ENCODE measurements around the gene ENPEP.
"Not testable (repeated sequence)": the region's sequence is repeated elsewhere in the genome, so short reads cannot be mapped to it uniquely, and the experiment has no call there.

Gene ENPEP

DNA sequence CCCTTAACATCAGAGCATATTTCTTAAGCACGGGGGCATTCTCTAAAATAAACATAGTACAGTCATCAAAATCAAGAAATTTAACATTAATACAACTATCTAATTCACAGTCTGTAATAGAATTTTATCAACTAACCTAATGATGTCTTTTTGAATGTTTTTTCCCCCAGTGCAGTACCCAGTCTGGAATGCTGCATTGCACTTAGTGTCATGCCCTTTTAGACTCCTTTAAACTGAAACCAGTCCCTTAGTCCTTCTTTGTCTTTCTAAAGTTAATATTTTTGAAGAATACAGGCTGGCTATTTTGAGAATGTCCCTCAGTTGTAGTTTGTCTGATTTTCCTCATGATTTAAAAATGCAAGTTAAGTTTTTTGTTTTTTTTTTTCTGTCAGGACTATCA lies 9.5 kb downstream of the ENPEP start:
- DNase-seq (ENCODE audit: low read depth), result no peak

DNA sequence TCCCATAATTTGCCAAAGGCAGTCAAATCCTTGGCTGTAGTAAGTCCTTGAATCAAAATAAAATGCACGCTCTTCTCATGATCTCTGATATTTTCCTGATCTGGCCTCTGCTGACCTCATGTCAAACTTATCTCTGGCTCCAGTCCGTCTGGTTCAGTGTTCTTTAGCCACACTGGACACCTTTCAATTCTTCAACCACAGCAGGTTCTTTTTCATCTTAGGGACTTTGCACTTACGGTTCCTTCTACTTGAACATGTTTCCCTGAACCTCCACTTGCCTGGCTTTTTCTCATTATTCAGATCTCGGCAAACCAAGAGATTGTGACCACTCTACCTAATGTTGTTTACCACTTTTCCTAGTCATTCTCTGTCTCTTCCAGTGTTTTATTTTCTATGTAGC lies 10.3 kb downstream of the ENPEP start:
- DNase-seq (ENCODE audit: low read depth), result no peak

DNA sequence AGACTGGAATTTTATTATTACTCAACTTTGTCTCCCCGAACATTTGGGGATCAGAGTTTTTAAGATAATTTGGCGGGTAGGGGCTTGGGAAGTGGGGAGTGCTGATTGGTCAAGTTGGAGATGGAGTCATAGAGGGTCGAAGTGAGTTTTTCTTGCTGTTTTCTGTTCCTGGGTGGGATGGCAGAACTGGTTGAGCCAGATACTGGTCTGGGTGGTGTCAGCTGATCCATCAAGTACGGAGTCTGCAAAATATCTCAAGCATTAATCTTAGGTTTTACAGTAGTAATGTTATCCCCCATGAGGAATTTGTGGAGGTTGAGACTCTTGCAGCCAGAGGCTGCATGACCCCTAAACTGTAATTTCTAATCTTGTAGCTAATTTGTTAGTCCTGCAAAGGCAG lies 10.9 kb downstream of the ENPEP start:
- not testable (repeated sequence) for DNase-seq (ENCODE audit: low read depth)

DNA sequence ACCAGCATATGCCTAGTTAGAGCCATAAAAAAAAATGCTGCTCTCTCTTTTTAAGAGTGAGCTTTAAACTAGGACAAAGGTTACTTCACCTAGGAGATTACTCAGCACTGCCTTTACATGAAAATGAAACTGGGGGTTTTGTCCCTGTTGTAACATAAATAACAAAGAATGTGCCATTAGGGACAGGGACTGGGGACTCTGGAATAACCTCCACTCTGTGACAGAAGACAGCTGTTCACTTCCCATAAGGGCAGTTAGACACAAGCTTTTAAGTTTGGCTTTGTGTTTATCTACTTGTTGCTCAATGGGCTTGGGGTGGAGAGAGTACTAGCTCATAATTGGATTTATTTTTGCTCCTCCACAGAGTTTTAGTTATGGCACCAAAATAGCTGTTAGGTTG lies 11.9 kb downstream of the ENPEP start:
- no peak for DNase-seq (ENCODE audit: low read depth)

DNA sequence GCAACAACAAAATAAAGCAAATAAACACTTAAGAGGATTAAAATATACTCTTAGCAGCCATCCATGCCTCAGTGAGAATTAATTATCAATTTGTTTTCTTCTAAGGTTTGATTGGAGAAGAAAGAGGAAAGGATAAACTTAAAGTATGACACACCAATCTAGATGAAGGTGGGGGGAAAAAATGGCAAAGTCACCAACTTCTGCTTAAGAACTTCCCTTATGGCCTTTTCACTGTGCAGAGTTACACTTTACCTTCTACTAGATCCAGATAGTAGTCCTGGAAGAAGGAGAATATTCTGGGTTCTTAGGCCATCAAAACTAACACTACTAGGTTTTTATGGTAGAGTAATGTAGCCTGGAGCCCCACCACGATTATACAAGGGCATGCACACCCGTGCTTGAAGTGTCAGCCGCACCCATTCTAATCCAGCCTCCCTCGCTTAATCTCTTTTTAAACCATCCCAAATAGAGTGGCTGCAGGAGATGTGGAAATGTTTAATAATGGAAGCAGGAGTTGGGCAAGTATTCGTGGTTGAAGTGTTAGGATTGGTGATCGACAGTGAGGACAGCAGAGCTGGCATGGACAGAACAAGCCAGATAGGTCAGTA lies 14.1 kb downstream of the ENPEP start:
- no peak for DNase-seq (ENCODE audit: low read depth)

DNA sequence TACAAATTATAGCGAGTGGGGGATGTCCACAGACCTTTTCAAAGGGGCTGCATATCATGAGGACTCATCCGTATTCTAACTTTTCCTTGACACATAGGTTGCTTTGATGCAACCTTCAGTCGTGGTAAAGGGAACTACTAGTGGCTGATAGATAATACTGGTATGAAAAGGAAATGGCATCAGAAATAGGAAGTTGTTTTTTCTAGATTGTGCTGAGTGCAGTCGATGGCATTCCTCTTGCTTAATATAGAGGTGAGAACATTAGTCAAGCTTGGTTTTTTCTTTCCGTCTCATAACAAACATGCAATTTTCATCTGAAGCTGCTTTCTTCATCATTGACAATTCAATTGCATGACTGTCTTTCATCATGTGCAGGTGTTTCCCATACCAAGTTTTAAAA lies 16.6 kb downstream of the ENPEP start:
- no peak for DNase-seq (ENCODE audit: low read depth)

DNA sequence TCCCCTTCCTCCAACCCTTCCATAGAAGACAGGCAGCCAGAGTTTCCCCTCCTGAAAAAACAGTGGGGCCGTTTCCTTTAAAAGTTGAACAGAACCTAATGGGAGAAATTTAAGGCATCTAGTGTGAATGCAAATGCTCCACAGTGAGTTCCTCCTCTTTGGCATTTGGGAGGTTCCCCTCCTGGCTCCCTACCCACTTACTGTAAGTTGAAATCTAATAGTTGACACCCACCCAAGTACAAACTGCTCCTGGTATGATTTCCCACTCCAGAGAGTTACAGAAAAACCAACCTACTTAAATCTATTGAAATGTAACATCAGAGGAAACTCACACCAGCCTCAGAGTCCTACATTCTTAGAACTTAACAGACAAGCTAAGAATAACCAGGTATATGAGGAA lies 17.6 kb downstream of the ENPEP start:
- DNase-seq (ENCODE audit: low read depth), result no peak

DNA sequence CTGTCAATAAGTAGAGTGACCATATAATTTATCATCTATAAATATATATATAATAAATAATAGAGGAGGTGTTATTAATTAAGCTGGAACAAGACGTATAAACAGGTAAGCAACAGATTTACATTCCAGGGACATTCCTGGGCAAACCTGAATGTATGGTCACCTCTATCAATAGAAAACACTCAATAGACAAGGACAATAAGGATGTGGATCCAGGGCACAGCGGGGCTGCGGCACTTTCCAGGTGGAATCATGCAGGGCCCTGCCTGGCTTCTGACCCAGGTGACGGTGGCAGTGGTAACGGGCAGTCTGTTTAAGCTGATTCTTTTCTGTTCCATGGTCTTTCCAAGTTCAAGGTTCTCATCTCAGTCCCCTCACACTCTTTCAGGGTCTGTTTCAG lies 22.5 kb downstream of the ENPEP start:
- no peak for DNase-seq (ENCODE audit: low read depth)

DNA sequence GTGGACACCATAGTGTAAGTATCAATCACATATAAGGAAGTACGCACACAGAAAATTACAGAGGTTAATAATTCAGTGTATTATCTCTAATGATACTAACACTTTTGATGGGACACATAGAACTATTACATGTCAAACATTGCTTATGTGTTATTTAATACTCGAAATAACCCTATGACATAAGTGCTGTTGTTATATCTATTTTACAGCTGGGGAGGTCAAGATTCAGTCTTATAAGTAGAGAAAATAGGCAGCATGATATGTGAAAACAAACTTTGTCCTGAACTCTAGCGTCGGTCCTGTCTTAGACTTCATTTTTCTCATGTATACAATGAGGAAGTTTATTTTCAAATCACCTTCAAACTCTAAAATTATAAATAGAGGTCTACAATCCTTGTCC lies 23.2 kb downstream of the ENPEP start:
- DNase-seq (ENCODE audit: low read depth), result no peak

DNA sequence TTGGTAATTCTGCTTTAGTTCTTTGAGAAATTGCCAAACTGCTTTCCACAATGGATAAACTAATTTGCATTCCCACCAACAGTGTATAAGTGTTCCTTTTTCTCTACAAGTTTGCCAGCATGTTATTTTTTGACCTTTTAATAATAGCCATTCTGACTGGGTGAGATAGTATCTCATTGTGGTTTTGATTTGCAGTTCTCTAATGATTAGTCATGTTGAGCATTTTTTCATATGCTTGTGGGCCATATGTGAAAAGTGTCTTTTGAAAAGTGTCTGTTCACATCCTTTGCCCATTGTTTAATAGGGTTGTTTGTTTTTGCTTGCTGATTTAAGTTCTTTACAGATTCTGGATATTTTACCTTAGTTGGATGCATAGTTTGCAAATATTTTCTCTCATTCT lies 25.9 kb downstream of the ENPEP start:
- no peak for DNase-seq (ENCODE audit: low read depth)

DNA sequence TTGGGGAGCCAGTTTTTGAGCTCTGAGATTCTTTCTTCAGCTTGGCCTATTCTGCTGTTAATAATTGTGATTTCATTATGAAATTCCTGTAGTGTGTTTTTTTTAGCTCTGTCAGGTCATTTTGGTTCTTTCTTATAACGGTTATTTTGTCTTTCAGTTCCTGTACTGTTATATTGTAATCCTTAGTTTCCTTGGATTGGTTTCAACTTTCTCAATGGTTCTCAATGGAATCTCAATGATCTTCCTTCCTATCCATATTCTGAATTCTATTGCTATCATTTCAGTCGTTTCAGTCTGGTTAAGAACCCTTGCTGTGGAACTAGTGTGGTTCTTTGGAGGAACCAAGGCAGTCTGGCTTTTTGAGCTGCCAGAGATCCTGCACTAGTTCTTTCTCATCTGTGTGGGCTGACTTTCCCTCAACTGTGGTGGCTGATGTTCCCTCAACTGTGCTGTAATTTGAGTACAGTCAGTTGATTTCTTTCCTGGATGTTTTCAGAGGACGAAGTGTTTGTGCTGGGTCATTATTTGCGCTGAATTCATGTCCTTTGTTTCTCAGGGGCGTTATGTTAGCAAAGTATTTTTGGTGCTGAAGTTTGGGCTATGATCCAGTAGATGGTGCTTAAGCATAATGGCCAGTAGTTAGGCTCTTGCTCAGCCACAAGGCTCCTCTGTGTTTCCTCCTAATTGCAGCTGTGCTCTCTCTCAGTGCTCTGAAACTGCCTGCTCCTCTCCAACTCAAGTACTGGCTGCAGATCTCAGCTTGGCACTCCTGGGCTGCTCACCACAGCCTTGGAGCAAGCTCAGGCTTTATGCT lies 27.5 kb downstream of the ENPEP start:
- no peak for DNase-seq (ENCODE audit: low read depth)

DNA sequence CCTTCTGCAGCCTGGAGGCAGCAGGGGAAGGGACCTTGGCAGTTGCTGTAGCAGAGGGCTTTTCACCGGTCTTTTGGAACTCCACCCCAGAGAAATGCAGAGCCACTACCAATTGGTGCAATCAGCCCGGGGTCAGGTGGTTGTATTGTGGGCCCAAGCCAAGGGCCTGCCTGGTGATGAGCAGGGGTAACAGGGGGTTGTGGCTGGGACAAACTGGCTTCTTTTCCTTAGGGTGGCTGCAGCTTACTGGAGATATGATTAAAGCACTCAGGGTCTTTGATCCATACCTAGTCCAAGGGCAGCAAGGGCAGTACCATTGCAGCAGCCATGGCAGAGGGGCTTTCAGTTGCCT lies 28.1 kb downstream of the ENPEP start:
- DNase-seq (ENCODE audit: low read depth), result no peak

DNA sequence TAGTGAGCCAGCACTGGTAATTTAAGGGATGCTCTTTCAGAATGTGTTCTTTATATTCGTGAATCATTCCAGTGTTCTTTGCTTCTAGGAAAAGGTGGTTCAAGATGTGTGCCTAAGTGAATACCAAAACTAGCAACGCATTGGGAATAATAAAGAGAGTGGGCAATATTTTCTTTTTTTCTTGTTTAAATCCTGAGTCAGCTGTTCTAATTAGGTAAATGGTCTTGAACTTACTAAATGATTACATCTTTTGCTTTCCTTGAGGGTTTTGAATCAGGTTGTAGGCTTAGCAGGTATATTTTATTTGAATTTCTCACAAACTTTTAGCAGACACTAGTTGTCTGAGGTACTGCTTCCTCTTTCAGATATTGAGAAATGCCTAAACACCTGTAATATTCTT lies 29.5 kb downstream of the ENPEP start:
- DNase-seq (ENCODE audit: low read depth), result no peak

DNA sequence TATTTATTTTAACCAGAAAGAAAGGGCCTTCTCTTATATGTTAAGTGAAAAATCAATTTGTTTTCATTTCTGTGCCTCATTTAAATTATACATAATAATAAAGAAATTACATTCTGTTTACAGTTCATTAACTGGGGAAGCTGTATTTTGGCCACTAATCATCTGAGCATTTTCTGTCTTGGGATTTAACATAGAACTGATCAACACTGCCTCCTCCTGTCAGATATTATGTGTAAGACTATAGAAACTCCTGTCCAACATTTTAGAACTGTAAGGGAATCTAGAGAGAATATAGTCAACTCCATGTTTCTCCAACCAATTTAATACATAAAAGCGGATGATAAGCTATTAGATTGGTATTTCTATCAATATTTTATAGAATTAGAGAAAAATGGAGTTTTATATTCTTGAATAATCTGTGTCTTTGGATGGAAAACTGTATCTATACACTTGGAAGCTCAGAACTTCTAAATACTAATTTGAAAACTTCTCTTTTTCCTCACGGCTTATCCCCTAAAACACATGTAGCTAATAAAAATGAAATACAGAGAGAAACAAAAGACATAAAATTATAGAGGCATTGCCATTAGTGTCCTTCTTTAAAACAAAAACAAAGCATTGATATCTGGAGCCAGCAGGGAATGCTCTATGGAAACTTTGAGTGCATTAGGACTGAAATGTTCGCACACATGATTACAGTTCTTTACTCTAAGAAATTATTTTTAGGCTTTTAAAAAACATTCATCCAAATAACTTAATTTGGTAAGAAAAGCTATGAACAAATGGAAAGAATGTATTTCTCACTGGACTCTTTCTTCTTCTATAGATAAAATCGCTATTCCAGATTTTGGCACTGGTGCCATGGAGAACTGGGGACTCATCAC lies 33.1 kb downstream of the ENPEP start:
- no peak for DNase-seq (ENCODE audit: low read depth)

DNA sequence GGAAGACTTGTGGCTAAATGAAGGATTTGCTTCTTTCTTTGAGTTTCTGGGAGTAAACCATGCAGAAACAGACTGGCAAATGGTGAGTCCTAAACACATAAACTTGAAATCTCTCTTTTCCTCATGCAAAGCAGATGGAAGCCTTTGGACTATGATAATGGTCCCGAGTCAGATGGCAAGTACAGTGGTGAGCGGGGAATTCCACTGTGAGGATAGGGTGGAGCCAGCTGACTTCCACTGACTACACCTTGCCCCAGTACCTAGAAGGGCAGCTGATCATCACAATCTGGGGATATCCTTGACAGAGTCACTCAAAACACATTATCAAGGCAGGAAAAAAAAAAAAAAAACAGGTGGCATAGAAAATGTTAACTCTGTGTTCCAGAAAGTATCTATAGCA lies 34.3 kb downstream of the ENPEP start:
- no peak for DNase-seq (ENCODE audit: low read depth)

DNA sequence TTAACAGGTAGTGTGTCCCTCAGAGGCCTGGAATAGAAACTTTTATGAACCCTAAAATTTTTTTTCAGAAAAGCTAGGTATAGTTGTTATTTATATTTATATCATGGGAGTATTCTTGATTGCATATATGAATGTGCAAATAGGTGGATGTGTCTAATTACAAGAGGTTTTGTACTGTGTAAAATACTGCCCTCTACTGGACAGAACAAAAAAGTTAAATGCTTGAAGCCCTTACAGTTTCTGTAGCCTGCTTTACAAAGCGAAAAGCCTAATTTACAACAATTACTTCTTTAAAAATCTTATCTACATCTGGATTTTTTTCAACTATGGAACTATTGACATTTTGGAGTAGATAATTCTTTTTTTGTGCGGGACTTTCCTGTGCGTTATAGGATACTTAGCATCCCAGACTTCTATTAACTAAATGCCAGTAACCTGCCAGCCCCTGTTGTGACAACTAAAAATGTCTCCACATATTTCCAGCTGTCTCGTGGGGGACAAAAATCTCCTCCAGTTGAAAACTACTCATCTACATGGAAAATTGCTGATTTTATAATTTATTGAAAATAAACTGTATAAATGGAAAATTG lies 35.1 kb downstream of the ENPEP start:
- no peak for DNase-seq (ENCODE audit: low read depth)

DNA sequence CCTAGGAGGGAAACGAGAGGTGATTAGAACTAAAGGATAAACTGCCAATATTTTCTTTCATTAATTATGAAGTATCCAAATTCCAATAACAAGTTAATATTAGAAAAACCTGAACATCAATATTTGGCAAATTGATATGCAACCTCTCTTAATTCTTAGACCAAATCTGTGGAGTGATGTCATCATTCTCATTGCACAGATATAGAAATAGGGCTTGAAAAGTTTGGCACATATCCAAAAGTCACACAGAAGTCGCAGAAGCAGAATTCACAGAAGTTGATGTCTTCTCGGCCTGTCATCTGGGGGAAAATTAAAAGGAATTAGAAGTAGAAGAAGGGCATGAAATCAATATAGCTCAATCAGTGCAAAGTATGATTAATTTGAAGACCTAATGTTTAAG lies 36.9 kb downstream of the ENPEP start:
- DNase-seq (ENCODE audit: low read depth), result no peak

DNA sequence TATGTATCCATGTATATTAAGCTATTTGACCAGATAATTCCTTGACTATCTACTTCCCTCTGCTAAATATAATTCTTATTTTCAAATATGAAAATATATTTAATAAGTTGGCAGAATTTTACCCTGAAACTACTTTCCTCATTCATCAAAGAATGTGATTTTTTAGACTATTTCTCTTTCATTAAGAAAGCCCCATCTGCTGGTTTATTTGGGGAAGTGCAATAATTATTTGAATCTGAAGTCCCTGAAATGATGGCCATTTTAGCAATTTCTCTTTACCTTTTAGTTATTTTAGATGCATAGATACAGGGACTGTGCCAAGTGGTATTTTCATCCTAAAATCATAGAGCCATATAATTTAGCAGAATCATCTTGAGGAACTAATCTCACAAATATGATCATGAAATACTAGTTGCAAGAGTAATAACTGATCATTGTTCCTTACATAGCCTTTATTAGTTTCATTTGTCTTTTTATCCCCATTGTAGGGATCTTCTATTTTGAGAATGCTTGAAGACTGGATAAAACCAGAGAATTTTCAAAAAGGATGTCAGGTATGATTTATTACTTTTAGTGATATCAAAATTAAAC lies 39.0 kb downstream of the ENPEP start:
- no peak for DNase-seq (ENCODE audit: low read depth)

DNA sequence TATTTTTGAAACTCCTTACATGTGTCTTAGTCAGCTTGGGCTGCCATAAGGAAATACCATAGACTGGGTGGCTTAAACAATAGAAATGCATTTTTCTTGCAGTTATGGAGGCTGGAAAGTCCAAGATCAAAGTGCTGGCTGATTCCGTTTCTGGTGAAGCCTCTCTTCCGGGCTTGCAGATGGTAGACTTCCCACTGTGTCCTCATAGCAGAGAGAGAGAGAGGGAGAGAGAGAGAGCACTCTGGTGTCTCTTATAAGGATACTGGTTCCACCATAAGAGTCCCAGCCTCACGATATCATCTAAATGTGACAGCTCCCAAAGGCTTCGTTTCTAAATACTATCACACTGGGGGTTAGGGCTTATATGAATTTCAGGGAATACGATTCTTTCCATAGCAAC lies 39.7 kb downstream of the ENPEP start:
- no peak for DNase-seq (ENCODE audit: low read depth)

DNA sequence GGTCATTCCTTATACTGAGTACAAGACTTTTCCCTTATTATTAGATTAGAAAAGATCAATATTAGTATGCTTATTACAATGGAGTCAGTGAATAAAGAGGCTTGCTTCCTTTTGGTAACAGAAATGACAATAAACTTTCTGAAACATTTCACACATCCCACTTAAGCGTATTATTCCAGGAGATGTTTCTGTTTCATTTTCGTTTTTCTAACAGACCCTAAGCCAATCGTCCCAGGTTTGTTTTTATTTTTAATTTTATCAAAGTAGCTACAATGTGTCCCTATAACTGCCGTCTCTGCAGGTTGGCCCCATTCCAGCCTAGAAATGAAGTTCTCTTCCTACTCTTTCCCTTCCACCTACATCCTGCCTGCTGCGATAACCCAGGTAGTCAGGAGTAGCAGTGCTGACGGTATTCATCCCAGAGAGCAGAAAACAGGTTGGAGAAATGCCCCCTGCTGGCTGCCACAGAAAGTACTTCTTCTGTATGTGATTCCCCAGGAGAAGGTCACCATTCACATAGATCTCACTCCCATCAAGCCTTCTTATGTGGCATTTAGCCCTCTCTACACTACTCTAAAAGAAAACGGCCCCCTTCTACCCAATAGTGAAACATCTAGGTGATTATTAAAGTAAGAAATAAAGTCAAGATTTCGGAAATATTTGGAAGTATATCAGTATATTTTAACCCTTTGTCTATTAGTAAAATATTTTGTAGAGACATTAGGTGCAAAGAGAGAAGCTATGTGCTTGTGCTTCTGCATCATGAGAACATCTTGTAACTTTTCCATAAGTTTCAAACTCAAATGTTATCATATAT lies 40.4 kb downstream of the ENPEP start:
- peak; percentile 3 for DNase-seq (ENCODE audit: low read depth)

DNA sequence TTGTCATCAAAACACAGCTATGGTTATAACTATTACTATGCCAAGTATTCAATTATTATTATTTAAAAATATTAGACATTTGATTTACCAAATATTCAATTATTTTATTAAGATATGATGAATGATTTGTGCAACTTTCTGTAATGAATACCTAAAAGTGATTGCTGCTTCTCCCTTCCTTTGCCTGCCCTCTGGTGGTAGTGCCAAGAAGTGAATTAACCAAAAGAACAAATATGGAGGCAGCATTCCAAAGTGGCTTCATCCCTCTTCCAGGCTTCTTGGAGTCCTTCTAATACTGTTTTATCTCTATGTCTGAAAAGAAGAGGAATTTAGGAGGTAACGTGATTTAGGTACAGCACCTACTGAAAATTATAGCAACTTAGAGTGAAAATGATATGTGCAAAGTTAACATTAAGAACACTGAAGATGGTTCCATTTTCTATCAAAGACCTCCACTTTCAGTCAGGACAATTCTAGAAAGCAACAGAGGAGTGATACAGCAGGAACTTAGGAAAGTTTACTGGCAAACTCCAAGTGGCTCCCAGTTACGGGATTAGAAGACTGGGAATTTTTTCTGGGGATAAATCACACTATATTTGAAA lies 43.0 kb downstream of the ENPEP start:
- DNase-seq (ENCODE audit: low read depth), result no peak
